HepG2 (cell line): ENCODE data around the gene NLRC5. TPM values are rescaled to one million over a fixed set of nuclear protein-coding genes. Genes with fewer than 3 reads are reported as not detected.

Experiments used
- ATAC-seq: fragments of 200-7000 bp; cut with Tn5 transposase; 3 replicates; pipeline ENCODE4 v1.9.1; 2020; ENCODE audit warnings: mild to moderate bottlenecking, moderate library complexity
- BruUV-seq: library from RNA; stranded (reverse); fragments of 400-500 nt; replicated peaks from 2 replicates; lab custom pipeline; 2021; lab: Mats Ljungman, UMichigan
- CTCF ChIA-PET: fragments of 300-600 bp; formaldehyde crosslinking; extraction: SDS; loops from one replicate; lab custom pipeline; 2021; ENCODE audit warnings: low total read pairs, inconsistent platforms, low intra/inter-chr PET ratio; lab: Yijun Ruan, JAX
- POLR2A ChIA-PET: fragments of 350-600 bp; sonication (Branson Sonifier 250); formaldehyde crosslinking; loops from one replicate; lab custom pipeline; 2020; ENCODE audit warnings: antibody characterized with exemption, inconsistent platforms; lab: Yijun Ruan, JAX
- DNase-seq: peaks from one replicate; pipeline ENCODE4 v3.0.0-alpha.2; 2015; ENCODE audit warnings: low spot score
- FAIRE-seq: peaks from 3 replicates; lab custom pipeline; 2011; peaks lifted over from hg19 to GRCh38; lab: Jason Lieb, UNC
- H2AFZ ChIP-seq: one replicate; pipeline ENCODE4 v1.6.1; 2011; ENCODE audit warnings: low read length, inconsistent platforms
- H3K27ac ChIP-seq: fragments of 300-600 bp; 3 replicates; pipeline ENCODE4 v1.8.0; 2011; ENCODE audit warnings: mixed run types, mild to moderate bottlenecking, mixed read lengths, low read length, inconsistent platforms; ENCODE audit not compliant: insufficient read depth; ENCODE audit errors: extremely low read length
- H3K27me3 ChIP-seq, 2 experiments: fragments of 200-600 bp in 1 of 2; 2 replicates in 1 of 2; 3 replicates in 1 of 2; pipeline versions ENCODE4 v1.6.0 to v1.8.0; 2011; ENCODE audit warnings: low read length in 2 of 2, mild to moderate bottlenecking in 2 of 2, moderate library complexity in 2 of 2, inconsistent platforms in 1 of 2; ENCODE audit not compliant: insufficient read depth in 2 of 2, control insufficient read depth in 1 of 2
- H3K36me3 ChIP-seq, 2 experiments: fragments of 200-600 bp in 1 of 2; replicated peaks in 1 of 2; 2 replicates in 1 of 2; 3 replicates in 1 of 2; pipeline versions ENCODE4 v1.5.1 to v1.8.0; 2011; ENCODE audit warnings: low read length in 2 of 2, inconsistent platforms in 1 of 2; ENCODE audit not compliant: insufficient read depth in 2 of 2, control insufficient read depth in 1 of 2
- H3K4me1 ChIP-seq: 2 replicates; pipeline ENCODE4 v1.5.1; 2012; ENCODE audit warnings: low read length, inconsistent platforms; ENCODE audit not compliant: insufficient read depth
- H3K4me2 ChIP-seq: 2 replicates; pipeline ENCODE4 v1.6.0; 2011; ENCODE audit warnings: low read depth, low read length, inconsistent platforms
- H3K4me3 ChIP-seq, 3 experiments: fragments of 200-600 bp in 1 of 3; sonication (generic), shearing (Covaris generic) in 1 of 3; replicated peaks in 1 of 3; 2 replicates each; pipeline ENCODE4 v1.5.1; 2011 to 2016; ENCODE audit warnings: low read length in 3 of 3, inconsistent platforms in 2 of 3, low read depth in 2 of 3, mild to moderate bottlenecking in 2 of 3, control low read depth in 1 of 3, mixed read lengths in 1 of 3; ENCODE audit not compliant: insufficient read depth in 1 of 3
- H3K79me2 ChIP-seq: one replicate; pipeline ENCODE4 v1.6.1; 2011; ENCODE audit warnings: low read length, inconsistent platforms; ENCODE audit not compliant: insufficient read depth
- H3K9ac ChIP-seq: 2 replicates; pipeline ENCODE4 v1.6.0; 2011; ENCODE audit warnings: mild to moderate bottlenecking, low read depth, low read length, inconsistent platforms; ENCODE audit not compliant: insufficient read depth
- H3K9me3 ChIP-seq: 2 replicates; pipeline ENCODE4 v1.5.1; 2012; ENCODE audit warnings: mild to moderate bottlenecking, low read length
- H4K20me1 ChIP-seq: 2 replicates; pipeline ENCODE4 v1.6.0; 2011; ENCODE audit warnings: inconsistent platforms, mild to moderate bottlenecking, low read length, moderate library complexity; ENCODE audit not compliant: insufficient read depth
- CEBPG ChIP-seq: IDR thresholded peaks from 2 replicates; pipeline ENCODE4 v1.6.1; 2016
- EP300 ChIP-seq, 3 experiments: sonication (generic) in 1 of 3; formaldehyde crosslinking in 1 of 3; IDR thresholded peaks; 2 replicates each; pipeline versions ENCODE4 v1.5.1 to v1.6.1; 2011 to 2020; ENCODE audit warnings: low read depth in 2 of 3, low read length in 2 of 3, borderline replicate concordance in 1 of 3, improper control_type of control experiment in 1 of 3, mild to moderate bottlenecking in 1 of 3, missing genetic modification reagents in 1 of 3, moderate library complexity in 1 of 3
- ETV6 ChIP-seq: sonication (generic); formaldehyde crosslinking; conservative IDR thresholded peaks from 2 replicates; pipeline ENCODE4 v1.4.0; 2020; ENCODE audit warnings: missing genetic modification reagents
- MAFK ChIP-seq, 2 experiments: IDR thresholded peaks in 1 of 2; conservative IDR thresholded peaks in 1 of 2; 2 replicates each; pipeline ENCODE4 v1.6.1; 2011; ENCODE audit warnings: improper control_type of control experiment in 2 of 2, low read length in 2 of 2
- MZF1 ChIP-seq: sonication (generic); formaldehyde crosslinking; IDR thresholded peaks from 2 replicates; pipeline ENCODE4 v1.8.1; 2023; ENCODE audit warnings: mild to moderate bottlenecking, missing genetic modification reagents, borderline replicate concordance
- PCBP1 ChIP-seq: fragments of 200-400 bp; formaldehyde crosslinking; IDR thresholded peaks from 2 replicates; pipeline ENCODE4 v1.6.1; 2017; ENCODE audit warnings: mild to moderate bottlenecking, low read depth, low read length, borderline replicate concordance
- PHB2 ChIP-seq: fragments of 450-650 bp; IDR thresholded peaks from 2 replicates; pipeline ENCODE4 v1.6.1; 2018; ENCODE audit not compliant: partially characterized antibody
- ZBTB20 ChIP-seq: sonication (generic); formaldehyde crosslinking; IDR thresholded peaks from 2 replicates; pipeline ENCODE4 v1.8.1; 2023; ENCODE audit warnings: missing genetic modification reagents, low read depth, mild to moderate bottlenecking, borderline replicate concordance
- ZNF142 ChIP-seq: sonication (generic); formaldehyde crosslinking; IDR thresholded peaks from 2 replicates; pipeline ENCODE4 v1.4.0; 2020; ENCODE audit warnings: missing genetic modification reagents
- ZNF24 ChIP-seq: fragments of 450-650 bp; IDR thresholded peaks from 2 replicates; pipeline ENCODE4 v1.6.1; 2017; ENCODE audit warnings: antibody characterized with exemption, mild to moderate bottlenecking
- WGBS: methylation state at CpG from one replicate; pipeline ENCODE4 v1.1.6; 2017; ENCODE audit warnings: low lambda C conversion rate; 5-methylcytosine and 5-hydroxymethylcytosine counted together
- in situ Hi-C: cut with HindIII; loops from 2 replicates; pipeline ENCODE4 v1.10.0; 2017; ENCODE audit warnings: low pct_unique_long_range_greater_than_20kb; ENCODE audit not compliant: extremely low pct_ligation_motif_present
- intact Hi-C: fragments of 100-400 bp; cut with micrococcal nuclease; formaldehyde crosslinking; loops from one replicate; pipeline ENCODE4 v1.10.0; 2022; ENCODE audit not compliant: unreplicated experiment
- polyA plus RNA-seq, 8 experiments: library from polyadenylated mRNA; depleted of rRNA in 3 of 8; stranded (reverse) in 7 of 8; unstranded in 1 of 8; fragments of >200 nt; fragmentation: Illumina TruSeq in 4 of 8; extraction: Trizol in 4 of 8; gene quantifications; 2 replicates each; pipeline versions ENCODE4 v1.2.1 to v1.2.3, GENCODE V29; 2011 to 2016; ENCODE audit warnings: low read depth in 4 of 8, missing spikeins in 1 of 8, mixed read lengths in 1 of 8; ENCODE audit not compliant: insufficient read depth in 1 of 8
- total RNA-seq, 5 experiments: library from RNA; depleted of rRNA; stranded (reverse); fragments of >200 nt; fragmentation: Illumina TruSeq; extraction: Trizol; gene quantifications; 2 replicates each; pipeline ENCODE4 v1.2.3, GENCODE V29; 2016; ENCODE audit warnings: low read depth in 1 of 5

Gene NLRC5
- total and polyA plus RNA-seq, 2 of the 13 experiments (the other 11 are each of a cell fraction or from before 2014, with no cell fraction given): 6.3 to 12.7 TPM

GRCh38 chr16:57094911-57095310, 105.6 kb downstream of the NLRC5 start:
- Histone ChIP-seq H3K4me3 (no peak overlapping the region), H3K36me3 (no peaks in the 10 kb centered on the region), H3K4me2 (no peak overlapping the region), H3K79me2 (no peaks in the 10 kb centered on the region), H3K27ac (no peak overlapping the region), H3K9ac (no peak overlapping the region), H3K27me3 (peaks cover 0 to 22% of the 10 kb centered on the region in 2 experiments; a peak in 4 of 5 replicates), H2AFZ (no peak overlapping the region), H3K4me1 (peaks cover 23% of the 10 kb centered on the region), H4K20me1 (no peaks in the 10 kb centered on the region), H3K9me3 (no peaks in the 10 kb centered on the region)
- DNase-seq (no peak), ATAC-seq (no peak), FAIRE-seq (no peak)
- TF ChIP-seq ETV6 (CRISPR knock-in tag): no peak
- no peak for TF ChIP-seq EP300 (IDR thresholded peaks at IDR 0.05; ENCODE audit: low read depth in 2 of 2, low read length in 2 of 2)
- no peak for TF ChIP-seq EP300 (CRISPR knock-in tag; IDR thresholded peaks at IDR 0.05; ENCODE audit: borderline replicate concordance)
- no peak for TF ChIP-seq CEBPG (CRISPR knock-in tag)
- no peak for TF ChIP-seq MAFK (conservative IDR thresholded peaks at IDR 0.05 in 1 of 2, IDR thresholded peaks at IDR 0.05 in 1 of 2; ENCODE audit: low read length in 2 of 2)
- no peak for TF ChIP-seq ZNF24
- TF ChIP-seq PCBP1: no peak
- BruUV-seq: no TSS peak
- CTCF ChIA-PET: no interaction called here
- intact Hi-C loops (no loop called here), in situ Hi-C loops (loop anchor here (5.0 kb wide), 1 partner anchor 72 kb away; no protein-coding TSS in a partner anchor)
- WGBS: 86% methylated on average over 4 of the region's 5 CpGs
- POLR2A ChIA-PET: no interaction called here

DNA sequence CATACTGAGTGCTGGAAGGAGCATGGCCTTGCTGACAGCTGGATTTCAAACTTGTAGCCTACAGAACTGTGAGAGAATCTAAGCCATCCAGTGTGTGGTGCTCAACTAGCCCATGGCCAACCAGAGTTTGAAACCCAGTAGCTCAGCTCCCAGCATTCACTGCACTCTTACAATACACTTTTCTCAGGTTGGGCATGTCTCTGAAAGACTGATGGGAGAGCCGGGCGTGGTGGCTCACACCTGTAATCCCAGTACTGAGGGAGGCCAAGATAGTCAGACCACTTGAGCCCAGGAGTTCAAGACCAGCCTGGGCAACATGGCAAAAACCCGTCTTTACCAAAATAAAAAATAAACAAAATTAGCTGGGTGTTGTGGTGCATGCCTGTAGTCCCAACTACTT, 106.8 kb downstream of the NLRC5 start:
- Histone ChIP-seq H2AFZ (no peak overlapping the region), H3K27me3 (peaks cover 0 to 10% of the 10 kb centered on the region in 2 experiments; a peak in 4 of 5 replicates), H3K36me3 (no peaks in the 10 kb centered on the region), H3K4me2 (no peak overlapping the region), H4K20me1 (no peaks in the 10 kb centered on the region), H3K4me3 (no peak overlapping the region), H3K9ac (no peak overlapping the region), H3K79me2 (no peaks in the 10 kb centered on the region), H3K4me1 (peaks cover 20% of the 10 kb centered on the region), H3K9me3 (no peaks in the 10 kb centered on the region), H3K27ac (no peak overlapping the region)
- in situ Hi-C loops (no loop called here), intact Hi-C loops (no loop called here)
- 94% methylated on average over 3 of the region's 3 CpGs for WGBS
- no peak for TF ChIP-seq ZNF142
- no peak for TF ChIP-seq PHB2
- TF ChIP-seq ZBTB20 (CRISPR knock-in tag): no peak
- no peak for TF ChIP-seq MZF1 (CRISPR knock-in tag)
- DNase-seq (no peak), ATAC-seq (no peak), FAIRE-seq (no peak)
- CTCF ChIA-PET: no interaction called here
- POLR2A ChIA-PET: no interaction called here
- no TSS peak for BruUV-seq
